ENCODE data around the gene LRRC71.
A peak's percentile ranks its signal among the peaks of the same experiment; 100 is the strongest.

LRRC71 gene

GRCh38 chr1:156892190-156893047 lies 28.0 kb upstream of the LRRC71 start:
- peak; percentile 68 to 80 (median 77) for DNase-seq

- no peak for DNase-seq
Measured at GRCh38 chr1:156893048-156893953, 27.1 kb upstream of the LRRC71 start, which contains the start of gene PEAR1. Gene PEAR1 (plus strand): TSS chr1:156893718. CDS start chr1:156903927, 10,209 bp downstream.

- DNase-seq = no peak
Measured at GRCh38 chr1:156894001-156894400, 26.4 kb upstream of the LRRC71 start.

- DNase-seq = no peak
Measured at GRCh38 chr1:156894711-156895454, 25.5 kb upstream of the LRRC71 start.

- no peak for DNase-seq
Measured at GRCh38 chr1:156895455-156895812, 25.0 kb upstream of the LRRC71 start.

- no peak for DNase-seq
Measured at GRCh38 chr1:156895927-156896326, 24.5 kb upstream of the LRRC71 start.

- no peak for DNase-seq
Measured at GRCh38 chr1:156896490-156897033, 23.9 kb upstream of the LRRC71 start.

GRCh38 chr1:156897078-156897825 lies 23.2 kb upstream of the LRRC71 start:
- no peak for DNase-seq

- DNase-seq = no peak
Measured at GRCh38 chr1:156898161-156898566, 22.3 kb upstream of the LRRC71 start.

GRCh38 chr1:156898971-156899664 lies 21.3 kb upstream of the LRRC71 start:
- DNase-seq = no peak

- DNase-seq = no peak
Measured at GRCh38 chr1:156899956-156900718, 20.3 kb upstream of the LRRC71 start.

- no peak for DNase-seq
Measured at GRCh38 chr1:156900896-156901589, 19.4 kb upstream of the LRRC71 start.

GRCh38 chr1:156901590-156901900 lies 18.9 kb upstream of the LRRC71 start:
- no peak for DNase-seq

GRCh38 chr1:156901966-156902915 lies 18.2 kb upstream of the LRRC71 start:
- no peak for DNase-seq

GRCh38 chr1:156903328-156904091 lies 16.9 kb upstream of the LRRC71 start:
- DNase-seq = no peak

- DNase-seq = no peak
Measured at GRCh38 chr1:156904187-156904959, 16.1 kb upstream of the LRRC71 start.

- DNase-seq = no peak
Measured at GRCh38 chr1:156905176-156905575, 15.3 kb upstream of the LRRC71 start.
